ENCODE data around the gene GPR160. TPM values are rescaled to one million over a fixed set of nuclear protein-coding genes. Genes with fewer than 3 reads are reported as not detected.

GPR160 gene
- total RNA-seq, 5 donors from 2014 or later (not counting 1 experiment from before 2014, with no cell fraction given): 4.3 to 8.4 (median 5.9) TPM

DNA sequence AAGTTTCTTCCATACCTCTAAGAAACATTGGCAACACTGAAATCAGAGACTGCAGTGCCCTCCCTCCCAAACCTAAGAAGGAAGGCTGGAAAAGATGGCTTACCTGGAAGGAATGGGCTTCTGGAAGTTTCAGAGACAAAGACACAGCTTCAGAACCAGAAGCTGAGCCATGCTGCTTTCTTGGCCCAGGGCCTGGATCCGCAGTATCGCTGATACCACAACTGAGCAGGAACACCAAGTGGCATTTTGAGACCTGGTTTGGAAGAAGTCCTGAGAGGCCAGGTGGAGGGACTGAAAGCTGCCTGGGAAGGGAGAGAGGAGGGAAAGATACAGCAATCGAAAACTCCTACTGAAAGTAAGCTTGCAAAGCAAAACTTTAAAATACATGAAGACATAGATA lies 19.8 kb downstream of the GPR160 start:
- DNase-seq (no peak), ATAC-seq (replicated peaks in 1 of 4) (no peak)
- POLR2A ChIA-PET: no interaction called here
- H3K27me3 Mint-ChIP-seq: no peaks in the 10 kb centered on the region
- no peak overlapping the region for H3K4me3 ChIP-seq (ENCODE audit: control insufficient read depth in 1 of 2, extremely low read depth in 1 of 2, low read length in 1 of 2)
- H3K27ac ChIP-seq (ENCODE audit: low read length): no peak overlapping the region
- peaks cover 7% of the 10 kb centered on the region for H3K36me3 Mint-ChIP-seq
- H3K4me1 Mint-ChIP-seq: peaks cover 19 to 21% (median 19%) of the 10 kb centered on the region in 3 donors
- H3K27me3 ChIP-seq (replicated peaks in 1 of 2; ENCODE audit: control insufficient read depth in 2 of 2, extremely low read depth in 1 of 2, insufficient read depth in 2 of 2, low read length in 1 of 2): no peaks in the 10 kb centered on the region
- H3K9me3 ChIP-seq: no peaks in the 10 kb centered on the region
- H3K4me1 ChIP-seq (ENCODE audit: control insufficient read depth in 1 of 2, extremely low read depth in 1 of 2, insufficient read depth in 2 of 2, low read length in 2 of 2): peaks cover 0 to 4% of the 10 kb centered on the region in 2 experiments
- WGBS (ENCODE audit: insufficient coverage): 94% methylated on average over 2 of the region's 3 CpGs
- H3K9me3 Mint-ChIP-seq: no peaks in the 10 kb centered on the region
- H3K4me3 Mint-ChIP-seq: no peak overlapping the region
- CTCF ChIA-PET: interaction anchor here (0.6 to 1.5 kb wide), 4 partner anchors 21 to 252 kb away, joined by 3 to 9 read pairs (median 4); no protein-coding TSS in a partner anchor
- H3K36me3 ChIP-seq (ENCODE audit: control insufficient read depth in 2 of 2, extremely low read depth in 1 of 2, insufficient read depth in 1 of 2, low read length in 1 of 2): no peaks in the 10 kb centered on the region
- H3K27ac Mint-ChIP-seq: no peak overlapping the region

DNA sequence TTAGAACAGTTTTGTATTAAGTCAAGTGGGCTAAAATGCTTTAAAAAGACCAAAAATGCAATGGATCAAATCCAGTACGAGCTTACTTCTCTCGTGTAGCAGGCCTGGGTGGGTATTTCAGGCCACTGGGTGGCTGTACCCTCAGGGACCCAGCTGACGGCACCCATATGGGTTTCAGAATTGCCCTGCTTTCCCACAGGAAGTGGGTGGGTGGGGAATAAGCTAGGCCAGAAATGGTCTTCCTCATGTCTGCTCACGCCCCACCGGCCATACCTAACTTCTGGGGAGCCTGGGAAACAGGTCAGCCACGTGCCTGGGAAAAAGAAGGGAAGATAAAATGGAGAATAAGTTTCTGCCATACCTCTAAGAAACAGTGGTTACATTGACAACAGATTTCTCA lies 20.3 kb downstream of the GPR160 start:
- H3K4me3 Mint-ChIP-seq: no peak overlapping the region
- CTCF ChIA-PET: interaction anchor here in 1 of 2 donors (0.6 to 1.5 kb wide), 4 partner anchors 20 to 251 kb away, joined by 3 to 9 read pairs (median 4); no protein-coding TSS in a partner anchor

DNA sequence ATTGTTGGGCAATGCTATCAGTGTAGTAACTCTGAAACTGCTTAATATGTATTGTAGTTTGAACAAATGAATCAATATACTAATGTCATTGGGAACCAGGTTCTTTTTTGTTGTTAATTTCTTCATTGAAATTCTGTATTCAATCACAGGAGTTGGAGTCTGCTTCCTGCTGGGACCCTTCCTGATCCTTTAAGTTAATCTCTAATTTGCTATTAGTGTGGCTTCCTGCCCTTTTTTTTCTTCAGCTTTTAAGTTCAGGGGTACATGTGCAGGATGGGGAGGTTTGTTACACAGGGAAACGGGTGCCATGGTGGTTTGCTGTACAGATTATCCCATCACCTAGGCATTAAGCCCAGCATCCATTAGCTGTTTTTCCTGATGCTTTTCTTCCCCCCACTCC lies 21.7 kb downstream of the GPR160 start:
- WGBS (ENCODE audit: insufficient coverage): no CpG with 5 or more reads among the region's 1 CpG
- Histone ChIP-seq H3K27me3 (replicated peaks in 1 of 2; ENCODE audit: control insufficient read depth in 2 of 2, extremely low read depth in 1 of 2, insufficient read depth in 2 of 2, low read length in 1 of 2) (no peaks in the 10 kb centered on the region), H3K4me3 (ENCODE audit: control insufficient read depth in 1 of 2, extremely low read depth in 1 of 2, low read length in 1 of 2) (no peak overlapping the region), H3K4me1 (ENCODE audit: control insufficient read depth in 1 of 2, extremely low read depth in 1 of 2, insufficient read depth in 2 of 2, low read length in 2 of 2) (peaks cover 0 to 4% of the 10 kb centered on the region in 2 experiments), H3K9me3 (no peaks in the 10 kb centered on the region), H3K27ac (ENCODE audit: low read length) (no peak overlapping the region), H3K36me3 (ENCODE audit: control insufficient read depth in 2 of 2, extremely low read depth in 1 of 2, insufficient read depth in 1 of 2, low read length in 1 of 2) (peaks cover 0 to 2% of the 10 kb centered on the region in 2 donors)
- Mint-ChIP-seq H3K36me3 (peaks cover 11% of the 10 kb centered on the region), H3K27ac (no peak overlapping the region), H3K27me3 (no peaks in the 10 kb centered on the region), H3K4me3 (no peak overlapping the region), H3K4me1 (peaks cover 19 to 21% (median 19%) of the 10 kb centered on the region in 3 donors), H3K9me3 (no peaks in the 10 kb centered on the region)
- DNase-seq: no peak
- ATAC-seq (replicated peaks in 1 of 4): no peak
- CTCF ChIA-PET: no interaction called here
- POLR2A ChIA-PET: no interaction called here

More for the DNA sequence above, 20.3 kb downstream of the GPR160 start:
- Mint-ChIP-seq H3K27ac (no peak overlapping the region), H3K27me3 (no peaks in the 10 kb centered on the region), H3K9me3 (no peaks in the 10 kb centered on the region), H3K4me1 (peaks cover 19 to 21% (median 19%) of the 10 kb centered on the region in 3 donors), H3K36me3 (peaks cover 7% of the 10 kb centered on the region)
- DNase-seq (no peak), ATAC-seq (replicated peaks in 1 of 4) (peak in 1 of 4 experiments; percentile 26)
- Histone ChIP-seq H3K4me3 (ENCODE audit: control insufficient read depth in 1 of 2, extremely low read depth in 1 of 2, low read length in 1 of 2) (no peak overlapping the region), H3K9me3 (no peaks in the 10 kb centered on the region), H3K4me1 (ENCODE audit: control insufficient read depth in 1 of 2, extremely low read depth in 1 of 2, insufficient read depth in 2 of 2, low read length in 2 of 2) (peaks cover 0 to 4% of the 10 kb centered on the region in 2 experiments), H3K36me3 (ENCODE audit: control insufficient read depth in 2 of 2, extremely low read depth in 1 of 2, insufficient read depth in 1 of 2, low read length in 1 of 2) (peaks cover 0 to 2% of the 10 kb centered on the region in 2 donors), H3K27ac (ENCODE audit: low read length) (no peak overlapping the region), H3K27me3 (replicated peaks in 1 of 2; ENCODE audit: control insufficient read depth in 2 of 2, extremely low read depth in 1 of 2, insufficient read depth in 2 of 2, low read length in 1 of 2) (no peaks in the 10 kb centered on the region)
- WGBS (ENCODE audit: insufficient coverage): 25% methylated on average over 2 of the region's 6 CpGs
- POLR2A ChIA-PET: no interaction called here

DNA sequence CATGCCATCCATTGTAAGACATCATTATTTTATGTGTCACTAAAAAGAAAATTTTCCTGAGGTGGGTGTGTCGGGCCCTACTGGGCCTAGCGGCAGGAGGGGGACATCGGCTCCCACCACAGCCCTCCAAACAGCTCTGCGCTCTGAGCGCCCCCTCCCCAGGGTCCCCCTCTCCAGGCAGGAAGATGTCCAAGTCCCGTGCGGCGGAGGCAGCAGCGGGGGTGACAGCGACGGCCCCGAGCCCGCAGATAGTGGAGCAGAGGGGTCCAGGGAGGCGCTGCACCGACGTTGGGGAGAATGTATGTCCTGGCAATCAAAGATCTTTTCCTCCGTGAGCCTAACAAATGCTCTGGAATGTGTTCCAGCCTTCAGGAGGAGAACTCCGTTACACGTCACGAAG lies 24.3 kb downstream of the GPR160 start:
- Histone ChIP-seq H3K27ac (ENCODE audit: low read length) (no peak overlapping the region), H3K9me3 (no peaks in the 10 kb centered on the region), H3K27me3 (replicated peaks in 1 of 2; ENCODE audit: control insufficient read depth in 2 of 2, extremely low read depth in 1 of 2, insufficient read depth in 2 of 2, low read length in 1 of 2) (no peaks in the 10 kb centered on the region), H3K4me1 (ENCODE audit: control insufficient read depth in 1 of 2, extremely low read depth in 1 of 2, insufficient read depth in 2 of 2, low read length in 2 of 2) (peaks cover 0 to 4% of the 10 kb centered on the region in 2 experiments), H3K4me3 (ENCODE audit: control insufficient read depth in 1 of 2, extremely low read depth in 1 of 2, low read length in 1 of 2) (no peak overlapping the region), H3K36me3 (ENCODE audit: control insufficient read depth in 2 of 2, extremely low read depth in 1 of 2, insufficient read depth in 1 of 2, low read length in 1 of 2) (peaks cover 0 to 2% of the 10 kb centered on the region in 2 donors)
- no peaks in the 10 kb centered on the region for H3K9me3 Mint-ChIP-seq
- H3K27me3 Mint-ChIP-seq: no peaks in the 10 kb centered on the region
- H3K27ac Mint-ChIP-seq: no peak overlapping the region
- 96% methylated on average over 20 of the region's 20 CpGs for WGBS (ENCODE audit: insufficient coverage)
- H3K36me3 Mint-ChIP-seq: peaks cover 14% of the 10 kb centered on the region
- POLR2A ChIA-PET: no interaction called here
- CTCF ChIA-PET: no interaction called here
- no peak overlapping the region for H3K4me3 Mint-ChIP-seq
- H3K4me1 Mint-ChIP-seq: peaks cover 14 to 15% (median 15%) of the 10 kb centered on the region in 3 donors
- DNase-seq (no peak), ATAC-seq (replicated peaks in 1 of 4) (no peak)

DNA sequence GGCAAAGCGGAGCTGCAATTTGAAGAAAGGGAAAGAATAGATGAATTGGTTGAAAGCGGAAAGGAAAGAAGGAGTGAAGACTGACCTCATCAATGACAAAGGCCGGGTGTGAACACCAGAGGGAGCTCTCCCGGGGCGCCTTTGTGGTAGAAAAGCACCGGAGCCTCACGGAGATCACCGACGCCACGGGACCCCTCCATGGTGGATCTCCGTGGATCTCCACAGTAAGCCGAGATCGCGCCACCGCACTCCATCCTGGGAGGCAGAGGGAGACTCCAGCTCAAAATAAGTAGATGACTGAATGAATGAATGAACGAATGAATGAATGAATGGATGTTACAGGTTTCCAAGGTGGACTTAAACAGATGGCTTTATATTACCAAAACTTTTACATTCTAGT lies 25.0 kb downstream of the GPR160 start:
- Mint-ChIP-seq H3K9me3 (no peaks in the 10 kb centered on the region), H3K4me1 (peaks cover 7 to 8% (median 8%) of the 10 kb centered on the region in 3 donors), H3K27me3 (no peaks in the 10 kb centered on the region), H3K36me3 (peaks cover 14% of the 10 kb centered on the region), H3K4me3 (no peak overlapping the region), H3K27ac (no peak overlapping the region)
- ChIA-PET POLR2A (interaction anchor here in 1 of 2 donors (0.7 kb wide), 1 partner anchor 1997 kb away, joined by 3 read pairs; no protein-coding TSS in a partner anchor), CTCF (no interaction called here)
- ATAC-seq (replicated peaks in 1 of 4) (no peak), DNase-seq (no peak)
- no peaks in the 10 kb centered on the region for H3K27me3 ChIP-seq (replicated peaks in 1 of 2; ENCODE audit: control insufficient read depth in 2 of 2, extremely low read depth in 1 of 2, insufficient read depth in 2 of 2, low read length in 1 of 2)
- H3K9me3 ChIP-seq: no peaks in the 10 kb centered on the region
- H3K4me3 ChIP-seq (ENCODE audit: control insufficient read depth in 1 of 2, extremely low read depth in 1 of 2, low read length in 1 of 2): no peak overlapping the region
- H3K4me1 ChIP-seq (ENCODE audit: control insufficient read depth in 1 of 2, extremely low read depth in 1 of 2, insufficient read depth in 2 of 2, low read length in 2 of 2): peaks cover 0 to 4% of the 10 kb centered on the region in 2 experiments
- H3K27ac ChIP-seq (ENCODE audit: low read length): no peak overlapping the region
- 100% methylated on average over 6 of the region's 16 CpGs for WGBS (ENCODE audit: insufficient coverage)
- H3K36me3 ChIP-seq (ENCODE audit: control insufficient read depth in 2 of 2, extremely low read depth in 1 of 2, insufficient read depth in 1 of 2, low read length in 1 of 2): peaks cover 0 to 2% of the 10 kb centered on the region in 2 donors

DNA sequence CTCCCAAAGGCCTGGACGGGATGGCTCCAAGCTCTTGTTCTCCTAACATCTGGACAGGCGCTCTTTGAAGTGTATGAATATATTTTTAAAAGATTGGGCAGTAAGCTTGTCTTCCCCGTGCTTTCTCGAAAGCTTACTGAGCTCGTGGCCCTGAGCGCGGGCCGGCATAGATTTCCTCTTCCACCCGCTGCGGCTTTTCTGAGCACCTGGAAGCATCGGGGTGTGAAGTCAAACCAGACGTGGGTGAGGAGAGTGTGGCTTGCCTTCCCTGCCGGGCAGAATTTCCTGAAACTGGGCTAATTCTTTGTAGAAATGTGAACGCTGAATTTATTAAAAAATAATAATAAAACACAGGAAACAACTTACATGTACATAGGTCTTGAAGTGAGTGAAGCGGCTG lies 25.9 kb downstream of the GPR160 start:
- no peak overlapping the region for H3K4me3 ChIP-seq (ENCODE audit: control insufficient read depth in 1 of 2, extremely low read depth in 1 of 2, low read length in 1 of 2)

More for the DNA sequence above, 25.9 kb downstream of the GPR160 start:
- 97% methylated on average over 6 of the region's 15 CpGs for WGBS (ENCODE audit: insufficient coverage)
- peaks cover 0 to 4% (median 0%) of the 10 kb centered on the region in 3 donors for H3K9me3 Mint-ChIP-seq
- no peak overlapping the region for H3K4me3 Mint-ChIP-seq
- DNase-seq (no peak), ATAC-seq (replicated peaks in 1 of 4) (no peak)
- Histone ChIP-seq H3K9me3 (no peaks in the 10 kb centered on the region), H3K27me3 (replicated peaks in 1 of 2; ENCODE audit: control insufficient read depth in 2 of 2, extremely low read depth in 1 of 2, insufficient read depth in 2 of 2, low read length in 1 of 2) (no peaks in the 10 kb centered on the region), H3K4me1 (ENCODE audit: control insufficient read depth in 1 of 2, extremely low read depth in 1 of 2, insufficient read depth in 2 of 2, low read length in 2 of 2) (no peaks in the 10 kb centered on the region), H3K36me3 (ENCODE audit: control insufficient read depth in 2 of 2, extremely low read depth in 1 of 2, insufficient read depth in 1 of 2, low read length in 1 of 2) (peaks cover 0 to 2% of the 10 kb centered on the region in 2 donors), H3K27ac (ENCODE audit: low read length) (no peak overlapping the region)
- ChIA-PET CTCF (no interaction called here), POLR2A (interaction anchor here in 1 of 2 donors (0.6 kb wide), 1 partner anchor 12 kb away, joined by 12 read pairs; no protein-coding TSS in a partner anchor)
- H3K36me3 Mint-ChIP-seq: peaks cover 17% of the 10 kb centered on the region
- no peak overlapping the region for H3K27ac Mint-ChIP-seq
- no peaks in the 10 kb centered on the region for H3K4me1 Mint-ChIP-seq
- no peaks in the 10 kb centered on the region for H3K27me3 Mint-ChIP-seq

All from T-cell (primary cell).